ENCODE data around the gene FDX1.
A peak's percentile ranks its signal among the peaks of the same experiment; 100 is the strongest.

Gene FDX1

GRCh38 chr11:110432713-110433392, 3.1 kb downstream of the FDX1 start:
- Histone ChIP-seq H3K9me3 (ENCODE audit: control insufficient read depth, low read length) (no peaks in the 10 kb centered on the region), H3K4me3 (ENCODE audit: low read length) (no peak overlapping the region), H3K36me3 (ENCODE audit: control insufficient read depth, insufficient read depth, low read length, severe bottlenecking) (peaks cover 10% of the 10 kb centered on the region), H3K9ac (ENCODE audit: low read length) (peak overlapping the region; percentile 19), H3K27me3 (replicated peaks; ENCODE audit: control insufficient read depth, insufficient read depth, low read length) (no peaks in the 10 kb centered on the region), H3K4me1 (ENCODE audit: control insufficient read depth, insufficient read depth, low read length) (peaks cover 51% of the 10 kb centered on the region)
- peak; percentile 42 for DNase-seq (ENCODE audit: low read depth)

- H3K36me3 ChIP-seq (ENCODE audit: control insufficient read depth, insufficient read depth, low read length, severe bottlenecking): peaks cover 12% of the 10 kb centered on the region
- peaks cover 51% of the 10 kb centered on the region for H3K4me1 ChIP-seq (ENCODE audit: control insufficient read depth, insufficient read depth, low read length)
- no peak overlapping the region for H3K4me3 ChIP-seq (ENCODE audit: low read length)
- H3K9ac ChIP-seq (ENCODE audit: low read length): peak overlapping the region; percentile 30
- H3K9me3 ChIP-seq (ENCODE audit: control insufficient read depth, low read length): no peaks in the 10 kb centered on the region
- no peaks in the 10 kb centered on the region for H3K27me3 ChIP-seq (replicated peaks; ENCODE audit: control insufficient read depth, insufficient read depth, low read length)
- DNase-seq (ENCODE audit: low read depth): peak; percentile 72
Observed at GRCh38 chr11:110433393-110434333, 3.9 kb downstream of the FDX1 start.

GRCh38 chr11:110434952-110435779, 5.4 kb downstream of the FDX1 start:
- no peaks in the 10 kb centered on the region for H3K27me3 ChIP-seq (replicated peaks; ENCODE audit: control insufficient read depth, insufficient read depth, low read length)
- H3K4me3 ChIP-seq (ENCODE audit: low read length): no peak overlapping the region
- H3K9me3 ChIP-seq (ENCODE audit: control insufficient read depth, low read length): no peaks in the 10 kb centered on the region
- DNase-seq (ENCODE audit: low read depth): no peak
- peaks cover 12% of the 10 kb centered on the region for H3K36me3 ChIP-seq (ENCODE audit: control insufficient read depth, insufficient read depth, low read length, severe bottlenecking)
- H3K4me1 ChIP-seq (ENCODE audit: control insufficient read depth, insufficient read depth, low read length): peaks cover 48% of the 10 kb centered on the region
- H3K9ac ChIP-seq (ENCODE audit: low read length): no peak overlapping the region

GRCh38 chr11:110435780-110436717, 6.3 kb downstream of the FDX1 start:
- Histone ChIP-seq H3K27me3 (replicated peaks; ENCODE audit: control insufficient read depth, insufficient read depth, low read length) (no peaks in the 10 kb centered on the region), H3K36me3 (ENCODE audit: control insufficient read depth, insufficient read depth, low read length, severe bottlenecking) (peaks cover 16% of the 10 kb centered on the region), H3K9me3 (ENCODE audit: control insufficient read depth, low read length) (no peaks in the 10 kb centered on the region), H3K4me1 (ENCODE audit: control insufficient read depth, insufficient read depth, low read length) (peaks cover 48% of the 10 kb centered on the region), H3K4me3 (ENCODE audit: low read length) (no peak overlapping the region), H3K9ac (ENCODE audit: low read length) (no peak overlapping the region)
- DNase-seq (ENCODE audit: low read depth): peak; percentile 45

- peak; percentile 16 for DNase-seq (ENCODE audit: low read depth)
- no peaks in the 10 kb centered on the region for H3K9me3 ChIP-seq (ENCODE audit: control insufficient read depth, low read length)
- H3K9ac ChIP-seq (ENCODE audit: low read length): no peak overlapping the region
- peaks cover 31% of the 10 kb centered on the region for H3K4me1 ChIP-seq (ENCODE audit: control insufficient read depth, insufficient read depth, low read length)
- no peaks in the 10 kb centered on the region for H3K27me3 ChIP-seq (replicated peaks; ENCODE audit: control insufficient read depth, insufficient read depth, low read length)
- H3K36me3 ChIP-seq (ENCODE audit: control insufficient read depth, insufficient read depth, low read length, severe bottlenecking): peaks cover 23% of the 10 kb centered on the region
- no peak overlapping the region for H3K4me3 ChIP-seq (ENCODE audit: low read length)
Observed at GRCh38 chr11:110438017-110438416, 8.3 kb downstream of the FDX1 start.

- no peak overlapping the region for H3K4me3 ChIP-seq (ENCODE audit: low read length)
- no peaks in the 10 kb centered on the region for H3K27me3 ChIP-seq (replicated peaks; ENCODE audit: control insufficient read depth, insufficient read depth, low read length)
- no peak for DNase-seq (ENCODE audit: low read depth)
- H3K9ac ChIP-seq (ENCODE audit: low read length): no peak overlapping the region
- peaks cover 12% of the 10 kb centered on the region for H3K36me3 ChIP-seq (ENCODE audit: control insufficient read depth, insufficient read depth, low read length, severe bottlenecking)
- no peaks in the 10 kb centered on the region for H3K9me3 ChIP-seq (ENCODE audit: control insufficient read depth, low read length)
- H3K4me1 ChIP-seq (ENCODE audit: control insufficient read depth, insufficient read depth, low read length): no peaks in the 10 kb centered on the region
Observed at GRCh38 chr11:110445437-110445836, 15.7 kb downstream of the FDX1 start.

GRCh38 chr11:110446061-110446460, 16.3 kb downstream of the FDX1 start:
- H3K4me1 ChIP-seq (ENCODE audit: control insufficient read depth, insufficient read depth, low read length): no peaks in the 10 kb centered on the region
- H3K9ac ChIP-seq (ENCODE audit: low read length): no peak overlapping the region
- DNase-seq (ENCODE audit: low read depth): no peak
- peaks cover 8% of the 10 kb centered on the region for H3K36me3 ChIP-seq (ENCODE audit: control insufficient read depth, insufficient read depth, low read length, severe bottlenecking)
- H3K27me3 ChIP-seq (replicated peaks; ENCODE audit: control insufficient read depth, insufficient read depth, low read length): no peaks in the 10 kb centered on the region
- H3K9me3 ChIP-seq (ENCODE audit: control insufficient read depth, low read length): no peaks in the 10 kb centered on the region
- H3K4me3 ChIP-seq (ENCODE audit: low read length): no peak overlapping the region

GRCh38 chr11:110446594-110446993, 16.8 kb downstream of the FDX1 start:
- H3K4me1 ChIP-seq (ENCODE audit: control insufficient read depth, insufficient read depth, low read length): no peaks in the 10 kb centered on the region
- peaks cover 6% of the 10 kb centered on the region for H3K36me3 ChIP-seq (ENCODE audit: control insufficient read depth, insufficient read depth, low read length, severe bottlenecking)
- H3K27me3 ChIP-seq (replicated peaks; ENCODE audit: control insufficient read depth, insufficient read depth, low read length): no peaks in the 10 kb centered on the region
- no peaks in the 10 kb centered on the region for H3K9me3 ChIP-seq (ENCODE audit: control insufficient read depth, low read length)
- DNase-seq (ENCODE audit: low read depth): no peak
- H3K4me3 ChIP-seq (ENCODE audit: low read length): no peak overlapping the region
- no peak overlapping the region for H3K9ac ChIP-seq (ENCODE audit: low read length)

- Histone ChIP-seq H3K36me3 (ENCODE audit: control insufficient read depth, insufficient read depth, low read length, severe bottlenecking) (peaks cover 6% of the 10 kb centered on the region), H3K9me3 (ENCODE audit: control insufficient read depth, low read length) (peaks cover 3% of the 10 kb centered on the region), H3K4me1 (ENCODE audit: control insufficient read depth, insufficient read depth, low read length) (no peaks in the 10 kb centered on the region), H3K27me3 (replicated peaks; ENCODE audit: control insufficient read depth, insufficient read depth, low read length) (no peaks in the 10 kb centered on the region), H3K9ac (ENCODE audit: low read length) (no peak overlapping the region), H3K4me3 (ENCODE audit: low read length) (no peak overlapping the region)
- no peak for DNase-seq (ENCODE audit: low read depth)
Observed at GRCh38 chr11:110447343-110447742, 17.6 kb downstream of the FDX1 start.

Measured in adipocyte (in vitro differentiated cells).